ENCODE results near the gene ZNF835. TPM values are rescaled to one million over a fixed set of nuclear protein-coding genes. Genes with fewer than 3 reads are reported as not detected.

ZNF835 gene
- total RNA-seq, 1 donor from 2014 or later = 5.7 TPM

- Mint-ChIP-seq H3K27ac (no peak overlapping the region), H3K9me3 (peaks cover 35% of the 10 kb centered on the region), H3K27me3 (no peaks in the 10 kb centered on the region), H3K4me3 (no peak overlapping the region), H3K4me1 (no peaks in the 10 kb centered on the region), H3K36me3 (ENCODE audit: low read depth) (peaks cover 10% of the 10 kb centered on the region)
- ATAC-seq (ENCODE audit: low read depth) = no peak
- POLR2A ChIA-PET = no interaction called here
- intact Hi-C loops (cut with micrococcal nuclease) = no loop called here
- TF ChIP-seq, protein P1, sequence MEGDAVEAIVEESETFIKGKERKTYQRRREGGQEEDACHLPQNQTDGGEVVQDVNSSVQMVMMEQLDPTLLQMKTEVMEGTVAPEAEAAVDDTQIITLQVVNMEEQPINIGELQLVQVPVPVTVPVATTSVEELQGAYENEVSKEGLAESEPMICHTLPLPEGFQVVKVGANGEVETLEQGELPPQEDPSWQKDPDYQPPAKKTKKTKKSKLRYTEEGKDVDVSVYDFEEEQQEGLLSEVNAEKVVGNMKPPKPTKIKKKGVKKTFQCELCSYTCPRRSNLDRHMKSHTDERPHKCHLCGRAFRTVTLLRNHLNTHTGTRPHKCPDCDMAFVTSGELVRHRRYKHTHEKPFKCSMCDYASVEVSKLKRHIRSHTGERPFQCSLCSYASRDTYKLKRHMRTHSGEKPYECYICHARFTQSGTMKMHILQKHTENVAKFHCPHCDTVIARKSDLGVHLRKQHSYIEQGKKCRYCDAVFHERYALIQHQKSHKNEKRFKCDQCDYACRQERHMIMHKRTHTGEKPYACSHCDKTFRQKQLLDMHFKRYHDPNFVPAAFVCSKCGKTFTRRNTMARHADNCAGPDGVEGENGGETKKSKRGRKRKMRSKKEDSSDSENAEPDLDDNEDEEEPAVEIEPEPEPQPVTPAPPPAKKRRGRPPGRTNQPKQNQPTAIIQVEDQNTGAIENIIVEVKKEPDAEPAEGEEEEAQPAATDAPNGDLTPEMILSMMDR (IDR thresholded peaks at IDR 0.05) = no peak
- CTCF ChIA-PET = no interaction called here
- DNase-seq = no peak
Measured at GRCh38 chr19:56633021-56633420, 38.5 kb downstream of the ZNF835 start.

- peaks cover 48% of the 10 kb centered on the region for H3K36me3 Mint-ChIP-seq (ENCODE audit: low read depth)
- no peak overlapping the region for H3K27ac Mint-ChIP-seq
- no peaks in the 10 kb centered on the region for H3K4me1 Mint-ChIP-seq
- H3K4me3 Mint-ChIP-seq = no peak overlapping the region
- intact Hi-C loops (cut with micrococcal nuclease) = no loop called here
- CTCF ChIA-PET = no interaction called here
- no peaks in the 10 kb centered on the region for H3K27me3 Mint-ChIP-seq
- no peak for ATAC-seq (ENCODE audit: low read depth)
- POLR2A ChIA-PET = no interaction called here
- TF ChIP-seq, protein P1 (IDR thresholded peaks at IDR 0.05) = no peak
- H3K9me3 Mint-ChIP-seq = peaks cover 29% of the 10 kb centered on the region
- DNase-seq = no peak
Measured at GRCh38 chr19:56625708-56626107, 45.8 kb downstream of the ZNF835 start.

- Mint-ChIP-seq H3K4me3 (no peak overlapping the region), H3K9me3 (peaks cover 28% of the 10 kb centered on the region), H3K27me3 (no peaks in the 10 kb centered on the region), H3K36me3 (ENCODE audit: low read depth) (peaks cover 60% of the 10 kb centered on the region), H3K4me1 (no peaks in the 10 kb centered on the region), H3K27ac (no peak overlapping the region)
- TF ChIP-seq, protein P1 (IDR thresholded peaks at IDR 0.05) = no peak
- ChIA-PET CTCF (no interaction called here), POLR2A (no interaction called here)
- DNase-seq (no peak), ATAC-seq (ENCODE audit: low read depth) (no peak)
- intact Hi-C loops (cut with micrococcal nuclease) = no loop called here
Measured at GRCh38 chr19:56623006-56623405, 48.6 kb downstream of the ZNF835 start.

GRCh38 chr19:56622374-56622773, 49.2 kb downstream of the ZNF835 start:
- Mint-ChIP-seq H3K4me3 (no peak overlapping the region), H3K9me3 (peaks cover 32% of the 10 kb centered on the region), H3K27me3 (no peaks in the 10 kb centered on the region), H3K4me1 (no peaks in the 10 kb centered on the region), H3K36me3 (ENCODE audit: low read depth) (peaks cover 66% of the 10 kb centered on the region), H3K27ac (no peak overlapping the region)
- ChIA-PET POLR2A (interaction anchor here (0.8 kb wide), 1 partner anchor 280 kb away, joined by 10 read pairs; no protein-coding TSS in a partner anchor), CTCF (no interaction called here)
- DNase-seq (no peak), ATAC-seq (ENCODE audit: low read depth) (no peak)
- TF ChIP-seq, protein P1 (IDR thresholded peaks at IDR 0.05) = no peak
- intact Hi-C loops (cut with micrococcal nuclease) = no loop called here

- TF ChIP-seq, protein P1 (IDR thresholded peaks at IDR 0.05) = no peak
- ChIA-PET CTCF (no interaction called here), POLR2A (no interaction called here)
- no peaks in the 10 kb centered on the region for H3K4me1 Mint-ChIP-seq
- no peak overlapping the region for H3K27ac Mint-ChIP-seq
- no peaks in the 10 kb centered on the region for H3K27me3 Mint-ChIP-seq
- ATAC-seq (ENCODE audit: low read depth) (no peak), DNase-seq (no peak)
- intact Hi-C loops (cut with micrococcal nuclease) = no loop called here
- peaks cover 45% of the 10 kb centered on the region for H3K9me3 Mint-ChIP-seq
- no peak overlapping the region for H3K4me3 Mint-ChIP-seq
- peaks cover 84% of the 10 kb centered on the region for H3K36me3 Mint-ChIP-seq (ENCODE audit: low read depth)
Measured at GRCh38 chr19:56619121-56619520, 52.4 kb downstream of the ZNF835 start.

Measured in activated B cell treated with CpG ODN at 0.5 μM for 24 hours (primary cell).